Tibial artery (tissue), 4 donors: ENCODE results near the gene LRCH4.

Experiments used
- DNase-seq, 2 donors: peaks; one replicate each; pipeline ENCODE4 v3.0.0-alpha.2; 2019
- H3K27ac ChIP-seq, 2 donors: fragments of 200-600 bp; sonication (generic) in 1 of 2; 1 replicate in 1 of 2; 2 replicates in 1 of 2; pipeline ENCODE4 v1.5.1; 2018 to 2019; ENCODE audit warnings: mild to moderate bottlenecking in 1 of 2
- H3K27me3 ChIP-seq, 2 donors: fragments of 200-600 bp; sonication (generic) in 1 of 2; one replicate each; pipeline versions ENCODE4 v1.5.1 to v1.6.0; 2016 to 2019
- H3K36me3 ChIP-seq, 3 donors: fragments of 200-600 bp; sonication (generic) in 2 of 3; one replicate each; pipeline ENCODE4 v1.5.1; 2016 to 2019; ENCODE audit warnings: mild to moderate bottlenecking in 2 of 3
- H3K4me1 ChIP-seq, 4 donors: fragments of 200-600 bp; sonication (generic) in 2 of 4; 1 replicate in 3 of 4; 2 replicates in 1 of 4; pipeline ENCODE4 v1.5.1; 2016 to 2019
- H3K4me3 ChIP-seq, 2 donors: fragments of 200-600 bp; sonication (generic) in 1 of 2; 1 replicate in 1 of 2; 2 replicates in 1 of 2; pipeline ENCODE4 v1.5.1; 2018 to 2019; ENCODE audit warnings: mild to moderate bottlenecking in 2 of 2
- H3K9me3 ChIP-seq, 3 donors: fragments of 200-600 bp; sonication (generic) in 1 of 3; one replicate each; pipeline ENCODE4 v1.5.1; 2016 to 2019
- CTCF ChIP-seq, 2 experiments: fragments of 200-600 bp in 1 of 2; fragments of 450-650 bp in 1 of 2; IDR thresholded peaks; one replicate each; pipeline ENCODE4 v1.5.1; 2017 to 2019; ENCODE audit warnings: antibody characterized with exemption in 2 of 2, mild to moderate bottlenecking in 1 of 2, moderate library complexity in 1 of 2
- intact Hi-C: fragments of 100-400 bp; cut with DNase I; formaldehyde crosslinking; loops from one replicate; pipeline ENCODE4 v1.15.0; 2023; ENCODE audit warnings: low total_unique reads

The LRCH4 gene

GRCh38 chr7:100586266-100587025 is 517 bp upstream of the LRCH4 start, which contains the start of gene FBXO24:
FBXO24 (plus strand) TSS chr7:100586328; CDS start chr7:100586626, 298 bp downstream.
- Histone ChIP-seq H3K9me3 (no peaks in the 10 kb centered on the region), H3K27me3 (peaks cover 0 to 13% of the 10 kb centered on the region in 2 donors), H3K36me3 (peaks cover 10 to 13% (median 12%) of the 10 kb centered on the region in 3 donors), H3K4me3 (peak within 1 kb of the TSS; percentile 82 to 84), H3K27ac (peak within 1 kb of the TSS; percentile 89 to 90), H3K4me1 (peaks cover 0 to 46% (median 29%) of the 10 kb centered on the region in 4 donors)
- DNase-seq = peak; percentile 99 to 100
- TF ChIP-seq CTCF (IDR thresholded peaks at IDR 0.05) = no peak
- intact Hi-C loops = loop anchor here (5.0 kb wide), 1 partner anchor 91 kb away; no protein-coding TSS in a partner anchor

DNA sequence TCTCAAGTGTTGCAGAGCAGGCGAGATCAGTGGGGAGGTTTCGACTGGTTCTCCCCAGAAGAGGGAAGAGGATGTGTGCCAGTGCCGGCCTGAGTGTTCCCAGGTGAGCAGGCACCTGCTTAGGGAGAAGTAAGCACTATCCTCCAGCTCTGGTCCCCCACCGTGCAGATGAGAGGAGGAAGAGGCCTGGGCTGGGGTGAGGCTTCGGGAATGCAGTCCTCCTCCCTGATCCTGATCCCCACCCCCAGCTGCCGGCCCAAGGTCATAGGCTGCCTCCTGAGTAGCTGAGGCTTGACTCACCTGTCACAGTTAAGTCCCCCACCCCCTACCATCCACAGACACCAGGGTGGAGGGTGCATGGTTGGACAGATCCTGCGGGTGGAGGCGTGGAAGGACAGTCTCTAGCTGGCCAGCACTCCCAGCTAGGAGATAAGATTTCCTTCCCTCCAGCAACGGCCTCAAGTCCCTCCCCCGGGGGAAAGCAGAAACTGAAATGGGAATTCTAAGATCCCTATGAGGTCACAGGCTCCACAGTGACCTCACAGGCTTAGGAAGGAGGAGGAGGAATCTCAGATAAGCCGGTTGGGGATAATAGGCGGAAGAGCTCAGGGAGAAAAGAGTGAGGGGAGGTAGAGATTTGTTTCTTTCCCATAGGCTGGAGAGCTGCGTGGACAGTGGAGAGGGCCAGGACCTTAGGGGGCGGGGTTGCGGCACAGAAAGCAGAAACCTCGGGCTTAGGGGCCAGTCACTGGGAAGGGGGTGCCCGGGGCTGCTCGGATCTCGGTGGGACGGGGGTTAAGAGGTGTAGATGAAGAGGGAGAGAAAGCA is 1.0 kb downstream of the LRCH4 start:
- no peak for TF ChIP-seq CTCF (IDR thresholded peaks at IDR 0.05)
- Histone ChIP-seq H3K36me3 (peaks cover 22 to 27% (median 24%) of the 10 kb centered on the region in 3 donors), H3K9me3 (no peaks in the 10 kb centered on the region), H3K4me1 (peaks cover 0 to 47% (median 28%) of the 10 kb centered on the region in 4 donors), H3K4me3 (peak overlapping the region; percentile 82 to 84), H3K27ac (peak overlapping the region; percentile 89 to 90), H3K27me3 (peaks cover 0 to 2% of the 10 kb centered on the region in 2 donors)
- no peak for DNase-seq
- intact Hi-C loops = loop anchor here (5.0 kb wide), 1 partner anchor 92 kb away; no protein-coding TSS in a partner anchor

- Histone ChIP-seq H3K9me3 (no peaks in the 10 kb centered on the region), H3K4me1 (peaks cover 0 to 47% (median 28%) of the 10 kb centered on the region in 4 donors), H3K27me3 (no peaks in the 10 kb centered on the region), H3K36me3 (peaks cover 29 to 35% (median 31%) of the 10 kb centered on the region in 3 donors), H3K27ac (no peak overlapping the region), H3K4me3 (peak overlapping the region; percentile 82 to 84)
- intact Hi-C loops = no loop called here
- no peak for TF ChIP-seq CTCF (IDR thresholded peaks at IDR 0.05)
- DNase-seq = peak in 1 of 2 donors; percentile 64
Observed at GRCh38 chr7:100584054-100584682, 1.8 kb downstream of the LRCH4 start.

DNA sequence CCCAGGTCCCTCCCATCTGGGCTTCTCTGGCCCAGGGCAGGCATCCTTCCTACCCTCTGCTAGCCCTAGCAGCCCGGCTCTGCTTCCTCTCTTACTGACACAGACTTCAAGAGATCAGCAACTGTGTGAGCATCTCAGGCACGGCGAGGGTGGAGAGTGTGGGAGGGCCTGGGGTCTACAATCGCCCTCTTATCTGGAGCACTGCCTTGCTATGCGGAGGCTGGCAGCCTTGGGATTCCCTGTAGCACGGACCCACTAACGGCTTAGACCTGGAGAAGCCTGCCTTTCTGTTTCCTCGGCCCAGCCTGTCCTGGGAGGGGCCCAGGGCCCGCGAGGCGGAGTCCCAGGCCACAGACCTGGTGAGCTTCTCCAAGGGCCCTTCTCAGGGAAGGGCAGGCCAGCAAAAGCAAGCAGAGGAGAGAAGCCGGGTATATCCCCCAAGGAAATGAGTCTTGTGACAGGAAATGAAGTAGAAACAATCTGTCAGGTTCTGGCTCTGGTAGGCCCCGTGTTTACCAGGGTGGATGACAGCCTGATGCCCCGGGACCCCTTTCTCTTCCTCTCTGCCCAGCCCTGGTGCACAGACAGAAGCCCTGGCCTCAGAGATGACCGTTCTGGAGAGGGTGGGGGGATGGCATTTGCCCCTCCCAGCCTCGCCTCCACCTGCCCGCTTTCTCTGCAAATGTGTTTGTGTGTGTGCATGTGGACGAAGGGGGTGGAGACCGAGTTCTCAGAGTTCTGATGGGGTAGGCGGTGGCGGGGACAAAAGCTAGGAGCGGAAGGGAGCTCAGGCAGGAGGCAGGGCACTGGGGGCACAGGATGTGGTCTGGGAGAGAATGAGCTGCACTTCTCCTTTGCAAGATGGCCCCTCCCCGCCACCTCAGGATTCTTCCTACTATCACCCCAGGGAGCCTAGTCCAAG is 2.5 kb downstream of the LRCH4 start:
- peak; percentile 74 to 82 for DNase-seq
- H3K27ac ChIP-seq = no peak overlapping the region
- no peaks in the 10 kb centered on the region for H3K27me3 ChIP-seq
- H3K9me3 ChIP-seq = no peaks in the 10 kb centered on the region
- peaks cover 37 to 42% (median 39%) of the 10 kb centered on the region in 3 donors for H3K36me3 ChIP-seq
- intact Hi-C loops = no loop called here
- peak overlapping the region; percentile 82 to 84 for H3K4me3 ChIP-seq
- peaks cover 0 to 47% (median 28%) of the 10 kb centered on the region in 4 donors for H3K4me1 ChIP-seq
- no peak for TF ChIP-seq CTCF (IDR thresholded peaks at IDR 0.05)
